Natural killer cell (primary cell): ENCODE results near the gene DAB2IP. TPM values are rescaled to one million over a fixed set of nuclear protein-coding genes. Genes with fewer than 3 reads are reported as not detected.

Source experiments
- ATAC-seq, 3 donors: fragments of 150-1000 bp in 2 of 3; fragments of 200-7000 bp in 1 of 3; cut with Tn5 transposase; 1 replicate in 1 of 3; 2 replicates in 2 of 3; pipeline ENCODE4 v1.10.0; 2021; ENCODE audit warnings: mild to moderate bottlenecking in 2 of 3, moderate library complexity in 2 of 3
- DNase-seq, 2 donors: peaks; one replicate each; pipeline versions ENCODE4 v3.0.0 to v3.0.0-alpha.2; 2013 to 2021; ENCODE audit warnings: mixed read lengths in 1 of 2
- H3K27ac ChIP-seq: one replicate; pipeline ENCODE4 v1.5.1; 2013; ENCODE audit warnings: mild to moderate bottlenecking, low read length
- H3K27me3 ChIP-seq: one replicate; pipeline ENCODE4 v1.6.1; 2013; ENCODE audit warnings: low read length; ENCODE audit not compliant: control insufficient read depth, insufficient read depth
- H3K36me3 ChIP-seq: one replicate; pipeline ENCODE4 v1.6.1; 2013; ENCODE audit warnings: low read length; ENCODE audit not compliant: control insufficient read depth, insufficient read depth
- H3K4me1 ChIP-seq: one replicate; pipeline ENCODE4 v1.6.1; 2013; ENCODE audit warnings: low read length; ENCODE audit not compliant: control insufficient read depth, insufficient read depth
- H3K4me3 ChIP-seq: one replicate; pipeline ENCODE4 v1.5.1; 2013; ENCODE audit warnings: low read length
- H3K9me3 ChIP-seq: one replicate; pipeline ENCODE4 v1.6.1; 2013; ENCODE audit warnings: low read length; ENCODE audit not compliant: control insufficient read depth, insufficient read depth
- H3K27ac Mint-ChIP-seq, 2 donors: one replicate each; pipeline ENCODE4 v1.8.0; 2022; ENCODE audit warnings: mild to moderate bottlenecking in 2 of 2, mixed read lengths in 2 of 2, moderate library complexity in 1 of 2
- H3K27me3 Mint-ChIP-seq, 2 donors: one replicate each; pipeline ENCODE4 v1.8.0; 2022; ENCODE audit warnings: low read depth in 2 of 2, mixed read lengths in 2 of 2
- H3K36me3 Mint-ChIP-seq: one replicate; pipeline ENCODE4 v1.8.0; 2022; ENCODE audit warnings: mixed read lengths
- H3K4me1 Mint-ChIP-seq, 2 donors: one replicate each; pipeline ENCODE4 v1.8.0; 2022; ENCODE audit warnings: mixed read lengths in 2 of 2
- H3K4me3 Mint-ChIP-seq: one replicate; pipeline ENCODE4 v1.8.0; 2022; ENCODE audit warnings: mild to moderate bottlenecking, moderate library complexity, mixed read lengths
- H3K9me3 Mint-ChIP-seq, 2 donors: one replicate each; pipeline ENCODE4 v1.8.0; 2022; ENCODE audit warnings: mixed read lengths in 2 of 2
- CTCF ChIP-seq: fragments of 200-600 bp; IDR thresholded peaks from one replicate; pipeline ENCODE4 v1.8.0; 2022; ENCODE audit warnings: antibody characterized with exemption
- WGBS: methylation state at CpG from one replicate; pipeline ENCODE4 v1.1.7; 2013; ENCODE audit warnings: missing lambda C conversion rate; ENCODE audit not compliant: insufficient coverage; 5-methylcytosine and 5-hydroxymethylcytosine counted together
- intact Hi-C: fragments of 100-400 bp; cut with micrococcal nuclease; formaldehyde crosslinking; loops from one replicate; pipeline ENCODE4 v1.14.2; 2022
- total RNA-seq, 4 donors: library from RNA; stranded (reverse); fragments of 120-200 nt in 1 of 4; gene quantifications; one replicate each; pipeline versions ENCODE4 v1.2.3 to v1.2.4, GENCODE V29; 2013 to 2022

The DAB2IP gene
- total RNA-seq, 3 donors from 2014 or later (not counting 1 experiment from before 2014, with no cell fraction given): 0.19 to 2.5 TPM; not detected in 1

GRCh38 chr9:121654499-121655140 is 3.2 kb downstream of the DAB2IP start:
- no peaks in the 10 kb centered on the region for H3K9me3 Mint-ChIP-seq
- H3K27ac ChIP-seq: no peak overlapping the region
- peaks cover 34% of the 10 kb centered on the region for H3K27me3 ChIP-seq
- no peak for TF ChIP-seq CTCF
- intact Hi-C loops: no loop called here
- no peak overlapping the region for H3K4me3 Mint-ChIP-seq
- no peak overlapping the region for H3K4me3 ChIP-seq
- DNase-seq (no peak), ATAC-seq (no peak)
- no peaks in the 10 kb centered on the region for H3K9me3 ChIP-seq
- H3K4me1 Mint-ChIP-seq: peaks cover 5 to 17% of the 10 kb centered on the region in 2 donors
- no peak overlapping the region for H3K27ac Mint-ChIP-seq
- WGBS: 77% methylated on average over 3 of the region's 3 CpGs
- H3K27me3 Mint-ChIP-seq: peaks cover 43 to 51% of the 10 kb centered on the region in 2 donors
- H3K36me3 Mint-ChIP-seq: no peaks in the 10 kb centered on the region
- peaks cover 19% of the 10 kb centered on the region for H3K4me1 ChIP-seq
- no peaks in the 10 kb centered on the region for H3K36me3 ChIP-seq

- Mint-ChIP-seq H3K4me1 (peaks cover 5 to 17% of the 10 kb centered on the region in 2 donors), H3K36me3 (no peaks in the 10 kb centered on the region), H3K4me3 (no peak overlapping the region), H3K27ac (no peak overlapping the region), H3K27me3 (peaks cover 39 to 49% of the 10 kb centered on the region in 2 donors), H3K9me3 (no peaks in the 10 kb centered on the region)
- Histone ChIP-seq H3K27ac (no peak overlapping the region), H3K36me3 (no peaks in the 10 kb centered on the region), H3K9me3 (no peaks in the 10 kb centered on the region), H3K27me3 (peaks cover 32% of the 10 kb centered on the region), H3K4me1 (peaks cover 16% of the 10 kb centered on the region), H3K4me3 (no peak overlapping the region)
- DNase-seq (no peak), ATAC-seq (no peak)
- intact Hi-C loops: no loop called here
- TF ChIP-seq CTCF: no peak
- 87% methylated on average over 3 of the region's 3 CpGs for WGBS
Measured at GRCh38 chr9:121655231-121655755, 3.9 kb downstream of the DAB2IP start.

GRCh38 chr9:121656941-121657470 is 5.6 kb downstream of the DAB2IP start:
- Mint-ChIP-seq H3K4me3 (no peak overlapping the region), H3K36me3 (no peaks in the 10 kb centered on the region), H3K4me1 (peaks cover 3 to 7% of the 10 kb centered on the region in 2 donors), H3K27me3 (peaks cover 35 to 47% of the 10 kb centered on the region in 2 donors), H3K27ac (no peak overlapping the region), H3K9me3 (no peaks in the 10 kb centered on the region)
- Histone ChIP-seq H3K4me1 (peaks cover 7% of the 10 kb centered on the region), H3K27ac (no peak overlapping the region), H3K36me3 (no peaks in the 10 kb centered on the region), H3K4me3 (no peak overlapping the region), H3K9me3 (no peaks in the 10 kb centered on the region), H3K27me3 (peaks cover 19% of the 10 kb centered on the region)
- ATAC-seq: no peak
- no peak for TF ChIP-seq CTCF
- DNase-seq: no peak
- intact Hi-C loops: no loop called here
- 90% methylated on average over 5 of the region's 5 CpGs for WGBS
